ENCODE measurements around the gene KEAP1.
"Not testable (repeated sequence)": the region's sequence is repeated elsewhere in the genome, so short reads cannot be mapped to it uniquely, and the experiment has no call there.

Gene KEAP1

DNA sequence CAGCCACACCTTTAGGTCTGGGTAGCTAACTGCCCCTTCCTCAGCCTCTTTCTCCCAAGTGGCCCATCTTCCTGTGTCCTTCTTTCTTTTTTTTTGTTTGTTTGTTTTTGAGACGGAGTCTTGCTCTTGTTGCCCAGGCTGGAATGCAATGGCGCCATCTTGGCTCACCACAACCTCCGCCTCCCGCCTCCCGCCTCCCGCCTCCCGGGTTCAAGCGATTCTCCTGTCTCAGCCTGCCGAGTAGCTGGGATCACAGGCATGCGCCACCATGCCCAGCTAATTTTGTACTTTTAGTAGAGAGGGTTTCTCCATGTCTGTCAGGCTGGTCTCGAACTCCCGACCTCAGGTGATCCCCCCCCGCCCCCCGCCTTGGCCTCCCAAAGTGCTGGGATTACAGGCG, 41.1 kb downstream of the KEAP1 start:
- peak overlapping the region; percentile 83 for H3K4me3 ChIP-seq (ENCODE audit: low read length)
- WGBS, result 97% methylated on average over 14 of the region's 15 CpGs
- not testable (repeated sequence) for H3K27me3 ChIP-seq (ENCODE audit: insufficient read depth, low read length); H3K4me1 ChIP-seq (ENCODE audit: insufficient read depth, low read length); H3K9ac ChIP-seq (ENCODE audit: low read depth, low read length); H3K27ac ChIP-seq (ENCODE audit: low read depth, low read length); H3K36me3 ChIP-seq (ENCODE audit: insufficient read depth, low read length); H3K9me3 ChIP-seq (ENCODE audit: insufficient read depth, low read depth, low read length)

DNA sequence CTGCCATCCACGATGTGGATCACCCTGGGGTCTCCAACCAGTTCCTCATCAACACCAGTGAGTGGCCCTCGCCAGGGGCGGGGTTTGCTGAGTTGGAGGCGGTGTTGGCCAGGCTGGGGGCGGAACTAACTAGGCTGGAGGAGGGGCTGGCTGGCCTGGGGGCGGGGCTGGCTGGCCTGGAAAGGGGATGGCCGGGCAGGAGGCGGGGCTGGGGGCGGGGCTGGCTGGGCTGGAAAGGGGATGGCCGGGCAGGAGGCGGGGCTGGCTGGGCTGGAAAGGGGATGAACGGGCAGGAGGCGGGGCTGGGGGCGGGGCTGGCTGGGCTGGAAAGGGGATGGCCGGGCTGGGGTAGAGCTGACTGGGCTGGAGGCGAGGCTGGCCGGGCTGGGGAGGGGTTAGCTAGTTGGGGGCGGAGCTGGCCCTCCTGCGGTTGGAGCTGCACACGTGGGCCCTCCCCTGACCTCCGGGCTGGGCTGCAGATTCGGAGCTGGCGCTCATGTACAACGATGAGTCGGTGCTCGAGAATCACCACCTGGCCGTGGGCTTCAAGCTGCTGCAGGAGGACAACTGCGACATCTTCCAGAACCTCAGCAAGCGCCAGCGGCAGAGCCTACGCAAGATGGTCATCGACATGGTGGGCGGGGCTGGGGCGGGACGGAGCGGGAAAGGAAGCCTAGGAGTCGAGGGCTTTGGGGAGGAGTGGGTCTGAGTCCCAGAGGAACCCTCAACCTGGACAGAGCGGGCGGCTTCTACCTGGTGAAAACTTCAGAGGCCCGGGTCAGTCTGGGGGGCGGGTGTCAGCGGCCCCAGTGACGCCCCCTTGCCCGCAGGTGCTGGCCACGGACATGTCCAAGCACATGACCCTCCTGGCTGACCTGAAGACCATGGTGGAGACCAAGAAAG, 41.9 kb downstream of the KEAP1 start:
- Histone ChIP-seq H3K9ac (ENCODE audit: low read depth, low read length) (peak overlapping the region; percentile 67), H3K27ac (ENCODE audit: low read depth, low read length) (no peak overlapping the region)
- WGBS, result 9% methylated on average over 45 of the region's 45 CpGs

DNA sequence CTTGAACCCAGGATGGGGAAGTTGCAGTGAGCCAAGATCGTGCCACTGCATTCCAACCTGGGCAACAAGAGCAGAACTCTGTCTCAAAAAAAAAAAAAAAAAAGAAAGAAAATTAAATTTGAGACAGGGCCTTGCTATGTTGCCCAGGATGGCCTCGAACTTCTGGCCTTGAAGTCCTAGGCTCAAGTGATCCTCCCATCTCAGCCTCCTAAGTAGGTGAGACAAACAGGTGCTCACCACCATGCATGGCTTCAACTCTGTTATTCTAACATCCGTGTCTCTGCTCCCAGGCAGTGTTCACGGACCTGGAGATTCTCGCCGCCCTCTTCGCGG, 42.5 kb downstream of the KEAP1 start:
- no peaks in the 10 kb centered on the region; the same call in 1 of the 2 replicates for H3K27me3 ChIP-seq (ENCODE audit: insufficient read depth, low read length)
- 0 out of 2 replicates have a peak overlapping the region, but pooled peaks have one; percentile 22 for H3K4me3 ChIP-seq (ENCODE audit: low read length)

More for the DNA sequence above, 41.9 kb downstream of the KEAP1 start:
- Histone ChIP-seq H3K36me3 (ENCODE audit: insufficient read depth, low read length) (no peaks in the 10 kb centered on the region), H3K4me1 (ENCODE audit: insufficient read depth, low read length) (no peaks in the 10 kb centered on the region), H3K9me3 (ENCODE audit: insufficient read depth, low read depth, low read length) (no peaks in the 10 kb centered on the region), H3K27me3 (ENCODE audit: insufficient read depth, low read length) (no peaks in the 10 kb centered on the region; the same call in 1 of the 2 replicates), H3K4me3 (ENCODE audit: low read length) (peak overlapping the region; percentile 83)

DNA sequence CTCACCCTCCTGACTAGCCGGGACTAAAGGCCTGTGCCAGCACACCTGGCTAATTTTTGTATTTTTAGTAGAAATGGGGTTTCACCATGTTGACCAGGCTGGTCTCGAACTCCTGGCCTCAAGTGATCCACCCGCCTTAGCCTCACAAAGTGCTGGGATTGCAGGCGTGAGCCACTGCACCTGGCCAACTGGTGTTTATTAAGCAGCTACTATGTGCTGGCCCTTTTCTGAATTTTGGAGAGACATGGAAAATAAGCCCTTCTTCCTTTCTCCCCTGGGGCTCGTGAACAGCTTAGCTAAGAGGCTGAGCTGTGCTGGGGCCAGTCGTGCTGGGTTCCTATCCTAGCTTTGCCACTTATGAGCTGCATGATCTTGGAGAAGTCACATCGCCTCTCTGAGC, 44.4 kb downstream of the KEAP1 start:
- not testable (repeated sequence) for H3K9ac ChIP-seq (ENCODE audit: low read depth, low read length); H3K4me3 ChIP-seq (ENCODE audit: low read length); H3K9me3 ChIP-seq (ENCODE audit: insufficient read depth, low read depth, low read length); H3K27me3 ChIP-seq (ENCODE audit: insufficient read depth, low read length); H3K27ac ChIP-seq (ENCODE audit: low read depth, low read length); H3K4me1 ChIP-seq (ENCODE audit: insufficient read depth, low read length); H3K36me3 ChIP-seq (ENCODE audit: insufficient read depth, low read length)
- WGBS, result 89% methylated on average over 7 of the region's 7 CpGs

More for the DNA sequence above, 42.5 kb downstream of the KEAP1 start:
- Histone ChIP-seq H3K4me1 (ENCODE audit: insufficient read depth, low read length) (no peaks in the 10 kb centered on the region), H3K27ac (ENCODE audit: low read depth, low read length) (no peak overlapping the region), H3K36me3 (ENCODE audit: insufficient read depth, low read length) (no peaks in the 10 kb centered on the region), H3K9ac (ENCODE audit: low read depth, low read length) (no peak overlapping the region), H3K9me3 (ENCODE audit: insufficient read depth, low read depth, low read length) (no peaks in the 10 kb centered on the region)
- WGBS, result 45% methylated on average over 8 of the region's 8 CpGs

DNA sequence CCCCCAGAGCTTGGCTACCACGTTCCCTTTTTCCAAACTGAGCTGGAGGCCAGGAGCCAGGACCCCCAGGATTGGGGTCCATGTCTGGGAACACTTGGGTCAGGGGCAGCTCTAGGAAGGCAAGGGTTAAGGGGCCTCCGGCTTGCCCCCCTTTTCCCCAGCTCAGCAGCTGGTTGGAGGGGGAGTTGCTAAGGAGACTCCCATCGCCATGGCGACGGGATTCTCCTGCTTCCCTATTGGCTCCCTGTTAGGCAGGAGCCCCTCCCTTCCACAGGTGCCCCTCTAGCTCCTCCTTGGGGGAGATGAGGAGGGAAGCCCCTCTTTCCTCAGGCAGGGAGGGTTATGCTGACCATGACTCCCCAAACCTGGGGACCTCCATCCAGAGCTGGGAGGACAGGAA, 48.9 kb downstream of the KEAP1 start:
- 41% methylated on average over 5 of the region's 5 CpGs for WGBS
- Histone ChIP-seq H3K27ac (ENCODE audit: low read depth, low read length) (no peak overlapping the region), H3K27me3 (ENCODE audit: insufficient read depth, low read length) (no peaks in the 10 kb centered on the region; the same call in 1 of the 2 replicates), H3K9me3 (ENCODE audit: insufficient read depth, low read depth, low read length) (no peaks in the 10 kb centered on the region), H3K4me1 (ENCODE audit: insufficient read depth, low read length) (peaks cover 9% of the 10 kb centered on the region; the same call in 1 of the 2 replicates), H3K36me3 (ENCODE audit: insufficient read depth, low read length) (no peaks in the 10 kb centered on the region), H3K9ac (ENCODE audit: low read depth, low read length) (no peak overlapping the region), H3K4me3 (ENCODE audit: low read length) (no peak overlapping the region)

DNA sequence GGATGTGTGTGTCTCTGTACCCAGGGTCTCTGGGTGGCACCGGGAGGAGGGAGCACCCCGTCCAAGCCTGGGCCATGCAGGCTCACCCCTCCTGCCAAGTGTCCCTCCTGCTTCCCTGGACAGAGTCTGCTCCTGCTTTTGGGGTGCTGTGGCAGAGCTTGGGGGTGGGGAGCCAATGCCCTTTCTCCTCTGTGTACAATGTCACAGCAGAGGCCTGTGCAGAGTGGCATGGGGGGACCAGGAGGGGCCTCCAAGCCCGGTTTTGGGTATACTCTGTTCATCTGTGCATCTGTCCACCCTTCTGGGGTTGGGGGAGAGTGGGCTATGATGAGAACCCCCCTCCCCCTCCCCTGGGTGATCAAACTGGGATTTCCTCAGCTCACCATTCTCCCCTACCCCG, 49.3 kb downstream of the KEAP1 start:
- Histone ChIP-seq H3K9ac (ENCODE audit: low read depth, low read length) (no peak overlapping the region), H3K9me3 (ENCODE audit: insufficient read depth, low read depth, low read length) (no peaks in the 10 kb centered on the region), H3K27ac (ENCODE audit: low read depth, low read length) (no peak overlapping the region), H3K27me3 (ENCODE audit: insufficient read depth, low read length) (no peaks in the 10 kb centered on the region; the same call in 1 of the 2 replicates), H3K4me3 (ENCODE audit: low read length) (no peak overlapping the region), H3K36me3 (ENCODE audit: insufficient read depth, low read length) (no peaks in the 10 kb centered on the region), H3K4me1 (ENCODE audit: insufficient read depth, low read length) (peaks cover 9% of the 10 kb centered on the region; the same call in 1 of the 2 replicates)
- WGBS, result 94% methylated on average over 3 of the region's 4 CpGs

DNA sequence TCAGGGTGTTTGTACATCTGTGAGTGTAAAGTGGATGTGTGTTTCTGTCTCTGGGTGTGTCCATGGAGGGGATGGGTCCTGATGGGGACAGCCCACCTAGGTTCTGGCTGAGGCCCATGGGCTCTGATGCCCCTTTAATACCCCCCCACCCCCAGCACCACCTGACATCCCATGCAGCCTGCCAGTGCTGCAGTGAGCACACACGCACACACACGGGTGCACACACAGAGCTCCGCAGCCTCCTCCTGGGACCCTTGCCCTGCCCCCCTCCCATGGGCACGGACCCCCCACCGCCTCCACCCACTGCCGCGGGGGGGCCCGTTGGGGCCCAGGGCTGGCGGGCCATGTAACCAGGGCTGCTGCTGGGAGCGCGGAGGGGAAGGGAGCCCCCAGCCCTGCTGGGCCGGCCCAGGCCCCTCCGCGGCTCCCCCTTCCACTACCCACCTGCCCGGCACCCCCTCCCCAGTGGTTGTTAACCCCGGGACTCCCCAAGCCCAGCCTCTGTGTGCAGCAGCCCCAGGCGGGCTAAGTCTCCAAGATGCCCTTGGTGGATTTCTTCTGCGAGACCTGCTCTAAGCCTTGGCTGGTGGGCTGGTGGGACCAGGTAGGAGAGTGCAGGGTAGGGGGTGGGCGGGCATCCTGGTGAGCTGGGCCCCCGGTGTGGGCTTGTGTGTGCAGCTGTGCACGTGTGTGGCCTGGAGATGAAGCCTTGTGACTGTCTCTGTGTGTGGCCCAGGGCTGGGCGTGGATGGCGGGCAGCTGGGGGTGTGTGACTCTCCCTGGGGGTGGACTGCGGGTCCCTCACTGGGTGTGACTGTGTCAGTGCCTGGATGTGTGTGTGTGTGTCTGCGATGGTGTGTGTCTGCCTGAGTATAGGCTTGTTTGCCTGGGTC, 50.2 kb downstream of the KEAP1 start:
- 77% methylated on average over 25 of the region's 25 CpGs for WGBS
- no peaks in the 10 kb centered on the region for H3K36me3 ChIP-seq (ENCODE audit: insufficient read depth, low read length)
- no peaks in the 10 kb centered on the region for H3K9me3 ChIP-seq (ENCODE audit: insufficient read depth, low read depth, low read length)

DNA sequence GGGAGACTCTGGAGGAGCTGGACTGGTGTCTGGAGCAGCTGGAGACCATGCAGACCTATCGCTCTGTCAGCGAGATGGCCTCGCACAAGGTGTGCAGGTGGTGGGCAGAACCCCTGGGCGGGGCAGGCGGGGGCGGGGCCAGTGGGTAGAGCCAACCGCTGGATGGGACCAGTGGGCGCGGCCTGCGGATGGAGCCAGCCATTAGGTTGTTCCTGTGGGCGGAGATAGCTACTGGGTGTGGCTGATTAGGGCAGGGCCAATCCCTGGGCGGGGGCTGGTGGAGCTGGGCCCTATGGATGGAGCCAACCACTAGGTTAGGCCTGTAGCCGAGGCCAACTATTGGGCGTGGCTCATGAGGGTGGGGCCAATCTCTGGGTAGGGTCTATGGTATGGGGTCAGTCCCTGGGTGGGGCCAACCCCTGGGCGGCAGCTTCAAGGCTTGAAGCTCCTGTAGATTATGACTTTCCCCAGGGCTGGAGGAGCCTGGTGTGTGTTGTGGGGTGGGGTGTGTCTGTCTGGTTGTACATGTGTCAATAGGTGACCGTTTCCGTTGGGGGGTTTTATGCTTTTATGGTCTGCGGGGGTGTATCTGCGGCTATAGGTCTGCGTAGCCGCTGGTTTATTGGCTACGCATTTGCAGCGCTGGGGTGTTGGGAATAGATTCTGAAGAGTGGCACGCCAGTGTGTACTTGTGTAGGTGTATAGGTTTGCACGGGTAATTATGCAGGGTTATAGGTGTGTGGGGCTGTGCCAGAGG, 52.1 kb downstream of the KEAP1 start:
- H3K36me3 ChIP-seq (ENCODE audit: insufficient read depth, low read length), result no peaks in the 10 kb centered on the region
- H3K4me1 ChIP-seq (ENCODE audit: insufficient read depth, low read length), result peaks cover 9% of the 10 kb centered on the region; the same call in 1 of the 2 replicates
- no peaks in the 10 kb centered on the region for H3K9me3 ChIP-seq (ENCODE audit: insufficient read depth, low read depth, low read length)
- no peaks in the 10 kb centered on the region; the same call in 1 of the 2 replicates for H3K27me3 ChIP-seq (ENCODE audit: insufficient read depth, low read length)
- H3K27ac ChIP-seq (ENCODE audit: low read depth, low read length), result no peak overlapping the region
- H3K4me3 ChIP-seq (ENCODE audit: low read length), result no peak overlapping the region
- WGBS, result 89% methylated on average over 25 of the region's 25 CpGs
- H3K9ac ChIP-seq (ENCODE audit: low read depth, low read length), result no peak overlapping the region

More for the DNA sequence above, 50.2 kb downstream of the KEAP1 start:
- H3K27me3 ChIP-seq (ENCODE audit: insufficient read depth, low read length), result no peaks in the 10 kb centered on the region; the same call in 1 of the 2 replicates
- H3K4me1 ChIP-seq (ENCODE audit: insufficient read depth, low read length), result peaks cover 9% of the 10 kb centered on the region; the same call in 1 of the 2 replicates
- no peak overlapping the region for H3K9ac ChIP-seq (ENCODE audit: low read depth, low read length)
- no peak overlapping the region for H3K4me3 ChIP-seq (ENCODE audit: low read length)
- no peak overlapping the region for H3K27ac ChIP-seq (ENCODE audit: low read depth, low read length)

DNA sequence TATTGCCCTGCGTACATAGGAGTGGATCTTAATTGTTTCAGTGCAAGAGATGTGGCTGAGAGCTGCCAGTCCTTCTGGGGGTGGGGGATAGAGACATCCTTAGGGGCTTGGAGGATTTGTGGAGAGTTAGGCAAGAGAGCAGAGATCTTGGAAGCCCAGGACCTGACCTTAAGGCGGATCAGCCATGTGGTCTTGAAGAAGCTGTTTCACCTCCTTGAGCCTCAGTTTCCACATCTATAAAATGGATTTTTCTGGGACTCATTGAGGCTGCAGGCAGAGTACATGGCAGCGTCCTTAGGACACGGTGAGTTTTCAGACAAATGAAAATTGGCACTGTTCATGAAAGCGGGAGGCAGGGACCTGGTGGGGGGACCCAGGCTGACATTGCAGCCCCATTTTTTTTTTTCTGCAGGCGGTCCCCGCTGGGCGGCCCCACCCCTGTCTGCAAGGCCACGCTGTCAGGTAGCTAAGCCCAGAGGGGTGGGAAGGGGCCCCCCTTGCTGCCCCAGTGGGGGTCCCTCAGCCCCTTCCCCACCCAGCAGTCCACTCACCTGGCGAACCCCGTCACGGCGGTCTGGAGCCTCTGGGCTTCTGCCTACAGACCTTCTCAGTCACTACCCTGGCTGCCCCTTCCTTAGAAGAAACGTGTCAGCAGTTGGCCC, 52.8 kb downstream of the KEAP1 start:
- peaks cover 9% of the 10 kb centered on the region; the same call in 1 of the 2 replicates for H3K4me1 ChIP-seq (ENCODE audit: insufficient read depth, low read length)
- no peak overlapping the region for H3K4me3 ChIP-seq (ENCODE audit: low read length)
- 89% methylated on average over 14 of the region's 14 CpGs for WGBS
- H3K36me3 ChIP-seq (ENCODE audit: insufficient read depth, low read length), result no peaks in the 10 kb centered on the region
- H3K9ac ChIP-seq (ENCODE audit: low read depth, low read length), result no peak overlapping the region
- H3K27ac ChIP-seq (ENCODE audit: low read depth, low read length), result no peak overlapping the region
- no peaks in the 10 kb centered on the region; the same call in 1 of the 2 replicates for H3K27me3 ChIP-seq (ENCODE audit: insufficient read depth, low read length)
- no peaks in the 10 kb centered on the region for H3K9me3 ChIP-seq (ENCODE audit: insufficient read depth, low read depth, low read length)

DNA sequence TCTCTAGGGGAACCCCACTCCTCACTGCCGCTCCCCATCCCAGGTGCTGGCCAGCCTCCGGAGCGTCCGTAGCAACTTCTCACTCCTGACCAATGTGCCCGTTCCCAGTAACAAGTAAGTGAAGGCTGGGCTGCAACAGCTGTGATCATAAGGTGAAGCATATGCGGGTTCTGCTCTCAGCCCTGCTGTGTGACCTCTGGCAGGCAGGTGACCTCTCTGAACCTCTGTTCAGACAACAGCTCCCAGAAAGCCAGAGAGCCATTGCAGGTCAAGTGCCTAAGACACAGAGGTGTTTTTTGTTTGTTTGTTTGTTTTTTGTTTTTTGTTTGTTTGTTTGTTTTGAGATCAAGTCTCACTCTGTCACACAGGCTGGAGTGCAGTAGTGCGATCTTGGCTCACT, 54.1 kb downstream of the KEAP1 start:
- WGBS, result 93% methylated on average over 7 of the region's 7 CpGs
- no peaks in the 10 kb centered on the region for H3K27me3 ChIP-seq (ENCODE audit: insufficient read depth, low read length)
- no peak overlapping the region for H3K4me3 ChIP-seq (ENCODE audit: low read length)
- no peaks in the 10 kb centered on the region for H3K36me3 ChIP-seq (ENCODE audit: insufficient read depth, low read length)
- no peak overlapping the region for H3K9ac ChIP-seq (ENCODE audit: low read depth, low read length)
- no peak overlapping the region for H3K27ac ChIP-seq (ENCODE audit: low read depth, low read length)
- 0 out of 2 replicates have a peak, but pooled peaks cover 2% of the 10 kb centered on the region for H3K4me1 ChIP-seq (ENCODE audit: insufficient read depth, low read length)
- no peaks in the 10 kb centered on the region for H3K9me3 ChIP-seq (ENCODE audit: insufficient read depth, low read depth, low read length)

Data from HUES64 (cell line).